Measurements from ENCODE around the gene SESN1.
A peak's percentile ranks its signal among the peaks of the same experiment; 100 is the strongest.

The SESN1 gene

GRCh38 chr6:109050447-109051102 is 44.1 kb downstream of the SESN1 start:
- Mint-ChIP-seq H3K27me3 (no peaks in the 10 kb centered on the region), H3K4me3 (no peak overlapping the region), H3K4me1 (ENCODE audit: low read depth in 2 of 2) (peaks cover 25 to 43% of the 10 kb centered on the region in 2 donors), H3K9me3 (no peaks in the 10 kb centered on the region), H3K36me3 (ENCODE audit: insufficient read depth) (peaks cover 9% of the 10 kb centered on the region), H3K27ac (no peak overlapping the region)
- no peak for DNase-seq
- no peak for ATAC-seq (replicated peaks)

GRCh38 chr6:109050012-109050411 is 44.6 kb downstream of the SESN1 start:
- peaks cover 31 to 49% of the 10 kb centered on the region in 2 donors for H3K4me1 Mint-ChIP-seq (ENCODE audit: low read depth in 2 of 2)
- H3K27ac Mint-ChIP-seq: no peak overlapping the region
- H3K27me3 Mint-ChIP-seq: no peaks in the 10 kb centered on the region
- no peak overlapping the region for H3K4me3 Mint-ChIP-seq
- DNase-seq (no peak), ATAC-seq (replicated peaks) (no peak)
- H3K36me3 Mint-ChIP-seq (ENCODE audit: insufficient read depth): peaks cover 9% of the 10 kb centered on the region
- H3K9me3 Mint-ChIP-seq: no peaks in the 10 kb centered on the region

DNA sequence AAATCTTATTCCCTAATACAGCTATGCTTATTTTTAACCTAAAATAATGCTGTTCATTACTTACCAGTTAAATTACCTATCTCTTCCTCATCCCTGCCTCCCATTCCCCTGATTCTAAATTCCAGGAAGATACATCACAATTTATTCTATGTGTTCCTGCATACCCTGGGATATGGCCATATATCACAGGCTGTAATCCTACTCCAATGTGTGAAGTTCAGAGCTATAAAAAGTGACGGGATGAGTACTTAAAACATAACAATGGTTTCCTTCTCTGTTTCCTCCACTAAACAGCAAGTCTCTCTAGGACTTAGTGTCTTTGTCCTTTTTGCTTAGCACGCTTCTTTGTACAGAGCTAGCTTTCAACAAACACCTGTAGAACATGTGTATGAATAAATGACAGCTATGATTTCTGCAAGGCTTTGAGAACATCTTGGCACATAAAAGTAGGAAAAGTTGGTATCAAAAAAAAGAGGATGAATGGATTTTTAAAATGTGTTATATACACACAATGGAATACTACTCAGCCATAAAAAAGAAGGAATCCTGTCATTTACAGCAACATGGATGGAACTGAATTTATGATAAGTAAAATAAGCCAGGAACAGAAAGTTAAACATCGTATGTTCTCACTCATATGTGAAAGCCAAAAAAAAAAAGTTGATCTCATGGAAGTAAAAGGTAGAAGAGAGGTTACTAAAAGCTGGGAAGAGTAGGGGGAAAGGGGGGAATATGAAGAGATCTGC is 45.8 kb downstream of the SESN1 start:
- Mint-ChIP-seq H3K27me3 (no peaks in the 10 kb centered on the region), H3K27ac (peak overlapping the region; percentile 72 to 86), H3K4me3 (peak overlapping the region in 1 of 2 donors; percentile 31), H3K36me3 (ENCODE audit: insufficient read depth) (peaks cover 9% of the 10 kb centered on the region), H3K9me3 (no peaks in the 10 kb centered on the region), H3K4me1 (ENCODE audit: low read depth in 2 of 2) (peaks cover 32 to 49% of the 10 kb centered on the region in 2 donors)
- DNase-seq (no peak), ATAC-seq (replicated peaks) (no peak)

- H3K36me3 Mint-ChIP-seq (ENCODE audit: insufficient read depth): peaks cover 7% of the 10 kb centered on the region
- H3K4me1 Mint-ChIP-seq (ENCODE audit: low read depth in 2 of 2): peaks cover 28 to 45% of the 10 kb centered on the region in 2 donors
- H3K27me3 Mint-ChIP-seq: no peaks in the 10 kb centered on the region
- peak overlapping the region; percentile 72 to 86 for H3K27ac Mint-ChIP-seq
- ATAC-seq (replicated peaks) (peak; percentile 43), DNase-seq (no peak)
- peak overlapping the region in 1 of 2 donors; percentile 31 for H3K4me3 Mint-ChIP-seq
- H3K9me3 Mint-ChIP-seq: no peaks in the 10 kb centered on the region
Observed at GRCh38 chr6:109048176-109048575, 46.5 kb downstream of the SESN1 start.

DNA sequence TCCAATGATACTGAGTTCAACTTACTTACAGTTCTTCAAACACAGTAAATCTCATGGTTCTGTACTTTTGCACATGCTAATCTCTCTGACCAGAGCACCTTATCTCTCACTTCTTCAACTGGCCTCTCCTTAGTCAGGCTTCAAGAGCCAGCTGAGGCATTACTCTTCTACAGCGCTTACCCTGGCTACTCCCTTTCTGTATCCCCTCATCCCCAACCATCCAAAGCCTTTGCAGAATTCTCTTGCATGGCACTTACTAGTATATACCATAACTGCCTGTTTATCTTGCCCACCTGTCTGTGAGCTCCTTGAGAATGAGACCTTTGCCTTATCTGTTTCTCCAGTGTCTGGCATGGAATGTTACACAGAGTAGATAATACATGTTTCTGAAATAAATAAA is 49.2 kb downstream of the SESN1 start:
- no peak overlapping the region for H3K4me3 Mint-ChIP-seq
- peaks cover 19 to 27% of the 10 kb centered on the region in 2 donors for H3K4me1 Mint-ChIP-seq (ENCODE audit: low read depth in 2 of 2)
- no peaks in the 10 kb centered on the region for H3K27me3 Mint-ChIP-seq
- DNase-seq: no peak
- no peaks in the 10 kb centered on the region for H3K9me3 Mint-ChIP-seq
- peaks cover 5% of the 10 kb centered on the region for H3K36me3 Mint-ChIP-seq (ENCODE audit: insufficient read depth)
- no peak for ATAC-seq (replicated peaks)
- peak overlapping the region; percentile 16 to 19 for H3K27ac Mint-ChIP-seq

- H3K4me1 Mint-ChIP-seq (ENCODE audit: low read depth in 2 of 2): peaks cover 15 to 43% of the 10 kb centered on the region in 2 donors
- ATAC-seq (replicated peaks) (no peak), DNase-seq (no peak)
- no peaks in the 10 kb centered on the region for H3K36me3 Mint-ChIP-seq (ENCODE audit: insufficient read depth)
- H3K27me3 Mint-ChIP-seq: no peaks in the 10 kb centered on the region
- H3K27ac Mint-ChIP-seq: no peak overlapping the region
- H3K9me3 Mint-ChIP-seq: no peaks in the 10 kb centered on the region
- no peak overlapping the region for H3K4me3 Mint-ChIP-seq
Observed at GRCh38 chr6:109039795-109040194, 54.9 kb downstream of the SESN1 start.

DNA sequence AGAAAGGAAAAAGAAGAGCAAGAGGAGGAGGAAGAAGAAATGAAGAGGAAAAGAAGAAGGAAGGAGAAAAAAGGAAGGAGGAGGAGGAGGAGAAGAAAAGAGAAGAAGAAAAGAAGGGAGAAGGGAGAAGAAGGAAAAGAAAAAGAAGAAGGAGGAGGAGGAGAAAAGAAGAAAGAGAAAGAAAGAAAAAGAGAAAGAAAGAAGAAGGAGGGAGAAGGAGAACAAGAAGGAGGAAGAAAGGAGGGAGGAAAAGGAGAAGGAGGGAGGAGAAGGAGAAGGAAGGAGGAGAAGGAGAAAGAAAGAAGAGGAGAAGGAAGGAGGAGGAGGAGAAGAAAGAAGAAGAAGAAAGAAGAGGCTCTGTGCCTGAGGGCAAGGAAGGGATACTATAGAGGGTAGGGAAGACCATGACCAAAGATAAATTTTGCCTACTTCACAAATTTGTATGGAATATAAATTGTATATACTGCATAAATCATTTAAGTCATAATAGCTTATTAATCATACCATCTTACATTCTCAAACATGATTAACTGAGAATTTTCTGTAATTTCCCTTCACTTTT is 55.7 kb downstream of the SESN1 start:
- Mint-ChIP-seq H3K27me3 (no peaks in the 10 kb centered on the region), H3K36me3 (ENCODE audit: insufficient read depth) (no peaks in the 10 kb centered on the region), H3K27ac (peak overlapping the region; percentile 0 to 50), H3K4me1 (ENCODE audit: low read depth in 2 of 2) (peaks cover 15 to 48% of the 10 kb centered on the region in 2 donors), H3K4me3 (no peak overlapping the region), H3K9me3 (no peaks in the 10 kb centered on the region)
- no peak for ATAC-seq (replicated peaks)
- no peak for DNase-seq

DNA sequence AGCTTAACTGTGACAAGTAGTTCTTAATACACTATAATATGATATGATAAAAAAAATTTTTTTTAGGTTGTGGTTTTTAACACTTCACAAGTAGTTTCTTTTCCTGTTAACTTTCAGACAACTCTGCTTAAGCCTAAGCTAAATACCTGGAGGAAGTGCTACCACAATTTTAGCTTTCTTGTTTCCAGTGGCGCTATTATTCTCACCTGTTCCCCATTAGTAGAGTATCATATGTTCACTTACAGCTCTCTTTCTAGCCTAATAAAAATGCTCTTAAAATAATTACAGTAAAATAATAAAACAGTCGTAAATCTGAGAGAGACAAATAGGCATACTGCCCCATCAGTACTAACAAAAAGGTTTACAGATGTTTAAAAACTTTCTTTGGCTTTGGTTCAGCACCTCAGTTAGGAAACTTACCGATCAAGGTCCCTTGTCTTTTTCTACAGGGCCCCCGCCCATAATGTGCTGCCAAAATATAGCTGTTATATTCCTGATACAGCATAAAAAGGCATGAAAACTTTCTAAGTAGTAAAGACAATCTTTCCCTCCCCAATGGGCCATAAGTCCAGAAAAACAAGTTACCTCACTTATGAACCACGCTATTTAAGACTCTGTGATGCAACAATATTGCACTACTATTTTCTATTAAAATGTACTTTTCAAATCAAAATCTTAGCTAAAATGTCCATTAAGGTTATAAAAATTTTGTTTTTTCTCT is 57.9 kb downstream of the SESN1 start:
- Mint-ChIP-seq H3K36me3 (ENCODE audit: insufficient read depth) (no peaks in the 10 kb centered on the region), H3K4me3 (peak overlapping the region; percentile 52 to 61), H3K27me3 (no peaks in the 10 kb centered on the region), H3K27ac (peak overlapping the region; percentile 68 to 80), H3K4me1 (ENCODE audit: low read depth in 2 of 2) (peaks cover 18 to 53% of the 10 kb centered on the region in 2 donors), H3K9me3 (no peaks in the 10 kb centered on the region)
- DNase-seq: no peak
- peak; percentile 90 for ATAC-seq (replicated peaks)

DNA sequence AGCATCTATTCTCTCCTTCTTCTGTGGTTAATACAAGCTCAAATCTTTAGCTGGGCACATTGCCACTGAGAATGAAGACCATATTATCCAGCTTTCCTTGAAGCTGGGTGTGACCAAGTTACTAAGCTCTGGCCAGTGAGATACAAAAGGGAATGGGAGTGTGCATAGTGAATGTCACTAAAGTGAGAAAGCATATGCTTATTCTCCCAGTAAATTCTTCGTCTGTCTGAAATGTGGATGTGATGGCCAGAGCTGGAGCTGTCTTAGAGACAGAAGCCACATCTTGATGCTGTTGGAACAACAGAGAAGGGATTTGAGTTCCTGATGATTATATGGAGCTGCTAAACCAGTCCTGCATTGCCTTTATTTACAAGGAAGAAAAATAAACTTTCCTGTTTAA is 60.1 kb downstream of the SESN1 start:
- no peak for ATAC-seq (replicated peaks)
- H3K27me3 Mint-ChIP-seq: no peaks in the 10 kb centered on the region
- H3K27ac Mint-ChIP-seq: peak overlapping the region in 1 of 2 donors; percentile 80
- H3K36me3 Mint-ChIP-seq (ENCODE audit: insufficient read depth): no peaks in the 10 kb centered on the region
- H3K4me1 Mint-ChIP-seq (ENCODE audit: low read depth in 2 of 2): peaks cover 19 to 53% of the 10 kb centered on the region in 2 donors
- no peak for DNase-seq
- no peaks in the 10 kb centered on the region for H3K9me3 Mint-ChIP-seq
- no peak overlapping the region for H3K4me3 Mint-ChIP-seq

DNA sequence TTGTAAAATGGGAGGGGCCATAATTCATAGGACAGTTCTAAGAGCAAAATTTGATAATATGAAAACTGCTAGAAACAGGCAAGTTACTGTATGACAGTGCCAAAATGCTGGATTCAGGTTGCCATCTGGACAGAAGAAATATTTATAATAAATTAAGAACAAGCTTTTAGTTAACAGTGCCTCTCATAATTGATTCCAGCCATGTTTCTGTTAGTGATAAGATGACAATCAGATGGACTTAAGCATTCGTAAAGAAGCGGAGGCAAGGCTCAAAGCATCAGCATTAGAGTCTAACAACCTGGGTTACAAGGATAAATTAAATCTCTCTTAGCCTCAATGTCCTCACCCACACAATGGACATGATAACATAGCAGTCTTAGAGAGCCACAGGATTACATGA is 61.0 kb downstream of the SESN1 start:
- DNase-seq (no peak), ATAC-seq (replicated peaks) (no peak)
- H3K27me3 Mint-ChIP-seq: no peaks in the 10 kb centered on the region
- H3K27ac Mint-ChIP-seq: no peak overlapping the region
- H3K4me3 Mint-ChIP-seq: no peak overlapping the region
- H3K9me3 Mint-ChIP-seq: no peaks in the 10 kb centered on the region
- H3K4me1 Mint-ChIP-seq (ENCODE audit: low read depth in 2 of 2): peaks cover 18 to 53% of the 10 kb centered on the region in 2 donors
- H3K36me3 Mint-ChIP-seq (ENCODE audit: insufficient read depth): no peaks in the 10 kb centered on the region

- DNase-seq: no peak
- H3K27me3 Mint-ChIP-seq: no peaks in the 10 kb centered on the region
- no peaks in the 10 kb centered on the region for H3K9me3 Mint-ChIP-seq
- H3K36me3 Mint-ChIP-seq (ENCODE audit: insufficient read depth): peaks cover 3% of the 10 kb centered on the region
- ATAC-seq (replicated peaks): no peak
- no peak overlapping the region for H3K4me3 Mint-ChIP-seq
- peaks cover 12 to 33% of the 10 kb centered on the region in 2 donors for H3K4me1 Mint-ChIP-seq (ENCODE audit: low read depth in 2 of 2)
- H3K27ac Mint-ChIP-seq: no peak overlapping the region
Observed at GRCh38 chr6:109031416-109031815, 63.2 kb downstream of the SESN1 start.

GRCh38 chr6:109029313-109029712 is 65.3 kb downstream of the SESN1 start:
- Mint-ChIP-seq H3K4me3 (no peak overlapping the region), H3K9me3 (no peaks in the 10 kb centered on the region), H3K4me1 (ENCODE audit: low read depth in 2 of 2) (peaks cover 25 to 31% of the 10 kb centered on the region in 2 donors), H3K36me3 (ENCODE audit: insufficient read depth) (peaks cover 3% of the 10 kb centered on the region), H3K27me3 (no peaks in the 10 kb centered on the region), H3K27ac (no peak overlapping the region)
- DNase-seq (no peak), ATAC-seq (replicated peaks) (no peak)

DNA sequence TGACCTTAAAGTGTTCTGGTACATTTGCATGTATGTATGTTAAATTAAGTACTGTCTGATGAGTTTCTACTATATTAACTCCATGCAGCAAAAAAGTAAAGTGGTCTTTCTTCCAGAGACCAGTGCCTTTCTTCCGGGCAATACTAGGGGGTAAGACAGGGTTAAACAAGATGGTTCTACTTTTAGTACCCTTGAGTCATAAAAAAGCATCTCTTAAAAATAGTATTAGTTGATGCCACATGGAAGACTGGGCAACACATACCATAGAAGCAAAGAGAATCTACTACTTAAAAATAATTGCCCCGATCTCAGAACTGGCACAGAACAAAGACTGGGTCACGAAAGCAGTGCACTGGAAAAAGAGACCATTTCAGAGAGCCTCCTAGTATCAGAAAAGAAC is 66.2 kb downstream of the SESN1 start:
- DNase-seq (no peak), ATAC-seq (replicated peaks) (no peak)
- H3K4me1 Mint-ChIP-seq (ENCODE audit: low read depth in 2 of 2): peaks cover 25 to 31% of the 10 kb centered on the region in 2 donors
- H3K27me3 Mint-ChIP-seq: no peaks in the 10 kb centered on the region
- H3K36me3 Mint-ChIP-seq (ENCODE audit: insufficient read depth): peaks cover 3% of the 10 kb centered on the region
- H3K27ac Mint-ChIP-seq: no peak overlapping the region
- no peak overlapping the region for H3K4me3 Mint-ChIP-seq
- no peaks in the 10 kb centered on the region for H3K9me3 Mint-ChIP-seq

Data from effector memory CD8-positive, alpha-beta T cell (primary cell).